ENCODE measurements around the gene UCHL3.

GRCh38 chr13:75512253-75512652 lies 37.3 kb upstream of the UCHL3 start:
- TF ChIP-seq, protein P1, sequence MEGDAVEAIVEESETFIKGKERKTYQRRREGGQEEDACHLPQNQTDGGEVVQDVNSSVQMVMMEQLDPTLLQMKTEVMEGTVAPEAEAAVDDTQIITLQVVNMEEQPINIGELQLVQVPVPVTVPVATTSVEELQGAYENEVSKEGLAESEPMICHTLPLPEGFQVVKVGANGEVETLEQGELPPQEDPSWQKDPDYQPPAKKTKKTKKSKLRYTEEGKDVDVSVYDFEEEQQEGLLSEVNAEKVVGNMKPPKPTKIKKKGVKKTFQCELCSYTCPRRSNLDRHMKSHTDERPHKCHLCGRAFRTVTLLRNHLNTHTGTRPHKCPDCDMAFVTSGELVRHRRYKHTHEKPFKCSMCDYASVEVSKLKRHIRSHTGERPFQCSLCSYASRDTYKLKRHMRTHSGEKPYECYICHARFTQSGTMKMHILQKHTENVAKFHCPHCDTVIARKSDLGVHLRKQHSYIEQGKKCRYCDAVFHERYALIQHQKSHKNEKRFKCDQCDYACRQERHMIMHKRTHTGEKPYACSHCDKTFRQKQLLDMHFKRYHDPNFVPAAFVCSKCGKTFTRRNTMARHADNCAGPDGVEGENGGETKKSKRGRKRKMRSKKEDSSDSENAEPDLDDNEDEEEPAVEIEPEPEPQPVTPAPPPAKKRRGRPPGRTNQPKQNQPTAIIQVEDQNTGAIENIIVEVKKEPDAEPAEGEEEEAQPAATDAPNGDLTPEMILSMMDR (conservative IDR thresholded peaks at IDR 0.05; ENCODE audit: low read depth in 2 of 2): no peak
- TF ChIP-seq POLR2AphosphoS5 (IDR thresholded peaks at IDR 0.05; ENCODE audit: low read depth): no peak
- TF ChIP-seq EZH2 (IDR thresholded peaks at IDR 0.05; ENCODE audit: low read depth, unreplicated experiment): no peak
- no peak for TF ChIP-seq ZNF331 (CRISPR knock-in tag; IDR thresholded peaks at IDR 0.05; ENCODE audit: low read depth)
- no peak for TF ChIP-seq JUNB (IDR thresholded peaks at IDR 0.05; ENCODE audit: unreplicated experiment)
- TF ChIP-seq, protein P2, sequence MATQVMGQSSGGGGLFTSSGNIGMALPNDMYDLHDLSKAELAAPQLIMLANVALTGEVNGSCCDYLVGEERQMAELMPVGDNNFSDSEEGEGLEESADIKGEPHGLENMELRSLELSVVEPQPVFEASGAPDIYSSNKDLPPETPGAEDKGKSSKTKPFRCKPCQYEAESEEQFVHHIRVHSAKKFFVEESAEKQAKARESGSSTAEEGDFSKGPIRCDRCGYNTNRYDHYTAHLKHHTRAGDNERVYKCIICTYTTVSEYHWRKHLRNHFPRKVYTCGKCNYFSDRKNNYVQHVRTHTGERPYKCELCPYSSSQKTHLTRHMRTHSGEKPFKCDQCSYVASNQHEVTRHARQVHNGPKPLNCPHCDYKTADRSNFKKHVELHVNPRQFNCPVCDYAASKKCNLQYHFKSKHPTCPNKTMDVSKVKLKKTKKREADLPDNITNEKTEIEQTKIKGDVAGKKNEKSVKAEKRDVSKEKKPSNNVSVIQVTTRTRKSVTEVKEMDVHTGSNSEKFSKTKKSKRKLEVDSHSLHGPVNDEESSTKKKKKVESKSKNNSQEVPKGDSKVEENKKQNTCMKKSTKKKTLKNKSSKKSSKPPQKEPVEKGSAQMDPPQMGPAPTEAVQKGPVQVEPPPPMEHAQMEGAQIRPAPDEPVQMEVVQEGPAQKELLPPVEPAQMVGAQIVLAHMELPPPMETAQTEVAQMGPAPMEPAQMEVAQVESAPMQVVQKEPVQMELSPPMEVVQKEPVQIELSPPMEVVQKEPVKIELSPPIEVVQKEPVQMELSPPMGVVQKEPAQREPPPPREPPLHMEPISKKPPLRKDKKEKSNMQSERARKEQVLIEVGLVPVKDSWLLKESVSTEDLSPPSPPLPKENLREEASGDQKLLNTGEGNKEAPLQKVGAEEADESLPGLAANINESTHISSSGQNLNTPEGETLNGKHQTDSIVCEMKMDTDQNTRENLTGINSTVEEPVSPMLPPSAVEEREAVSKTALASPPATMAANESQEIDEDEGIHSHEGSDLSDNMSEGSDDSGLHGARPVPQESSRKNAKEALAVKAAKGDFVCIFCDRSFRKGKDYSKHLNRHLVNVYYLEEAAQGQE (IDR thresholded peaks at IDR 0.05; ENCODE audit: unreplicated experiment): no peak
- no peak for TF ChIP-seq ZNF114 (CRISPR knock-in tag; IDR thresholded peaks at IDR 0.05)
- TF ChIP-seq NANOG (IDR thresholded peaks at IDR 0.05; ENCODE audit: borderline replicate concordance): no peak

Data from GM23338 (cell line).